ENCODE data around the gene UGT2B17. TPM values are rescaled to one million over a fixed set of nuclear protein-coding genes. Genes with fewer than 3 reads are reported as not detected.

UGT2B17 gene
- total RNA-seq, 1 experiment from 2014 or later = not detected

DNA sequence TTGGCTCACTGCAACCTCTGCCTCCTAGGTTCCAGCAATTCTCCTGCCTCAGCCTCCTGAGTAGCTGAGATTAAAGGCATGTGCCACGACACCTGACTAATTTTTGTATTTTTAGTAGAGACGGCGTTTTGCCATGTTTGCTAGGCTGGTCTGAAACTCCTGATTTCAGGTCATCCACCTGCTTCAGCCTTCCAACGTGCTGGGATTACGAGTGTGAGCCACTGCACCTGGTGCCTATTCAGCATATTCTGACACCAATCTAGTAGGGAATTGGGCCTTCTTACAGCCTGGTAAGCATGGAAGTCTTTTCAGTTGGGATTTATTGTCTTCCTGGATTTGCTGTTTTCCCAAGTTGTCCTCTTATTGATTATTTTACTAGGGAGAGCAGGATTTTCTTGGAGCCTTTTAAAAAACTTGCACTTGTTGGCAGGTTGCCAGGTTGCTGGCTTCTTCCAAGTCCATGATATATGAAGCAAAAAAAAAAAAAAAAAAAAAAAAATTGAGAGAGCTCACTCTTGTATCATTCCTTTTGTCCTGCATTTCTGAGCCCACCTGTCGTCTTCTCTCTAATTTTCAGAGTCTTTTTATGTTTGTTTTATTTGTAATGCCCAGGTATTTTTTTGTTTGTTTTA, 85.2 kb downstream of the UGT2B17 start:
- no peak for DNase-seq
- Histone ChIP-seq H3K9me3 (ENCODE audit: insufficient read depth, low read depth) (no peaks in the 10 kb centered on the region), H3K4me3 (no peak overlapping the region), H3K4me1 (replicated peaks; ENCODE audit: insufficient read depth) (no peaks in the 10 kb centered on the region), H3F3A (ENCODE audit: insufficient read depth, low read depth) (no peaks in the 10 kb centered on the region), H2AFZ (no peak overlapping the region), H3K27me3 (ENCODE audit: insufficient read depth, low read depth) (no peaks in the 10 kb centered on the region), H3K27ac (no peak overlapping the region), H3K9me2 (ENCODE audit: insufficient read depth) (no peaks in the 10 kb centered on the region), H3K4me2 (no peak overlapping the region), H4K20me1 (ENCODE audit: insufficient read depth) (no peaks in the 10 kb centered on the region), H3K36me3 (ENCODE audit: low read depth) (no peaks in the 10 kb centered on the region), H3K79me2 (ENCODE audit: low read depth) (no peaks in the 10 kb centered on the region)
- BruUV-seq (replicated peaks) = no TSS peak
- POLR2A ChIA-PET (ENCODE audit: unreplicated experiment) = no interaction called here
- TF ChIP-seq EZH2 (IDR thresholded peaks at IDR 0.05; ENCODE audit: low read depth) = no peak
- TF ChIP-seq, protein P1, sequence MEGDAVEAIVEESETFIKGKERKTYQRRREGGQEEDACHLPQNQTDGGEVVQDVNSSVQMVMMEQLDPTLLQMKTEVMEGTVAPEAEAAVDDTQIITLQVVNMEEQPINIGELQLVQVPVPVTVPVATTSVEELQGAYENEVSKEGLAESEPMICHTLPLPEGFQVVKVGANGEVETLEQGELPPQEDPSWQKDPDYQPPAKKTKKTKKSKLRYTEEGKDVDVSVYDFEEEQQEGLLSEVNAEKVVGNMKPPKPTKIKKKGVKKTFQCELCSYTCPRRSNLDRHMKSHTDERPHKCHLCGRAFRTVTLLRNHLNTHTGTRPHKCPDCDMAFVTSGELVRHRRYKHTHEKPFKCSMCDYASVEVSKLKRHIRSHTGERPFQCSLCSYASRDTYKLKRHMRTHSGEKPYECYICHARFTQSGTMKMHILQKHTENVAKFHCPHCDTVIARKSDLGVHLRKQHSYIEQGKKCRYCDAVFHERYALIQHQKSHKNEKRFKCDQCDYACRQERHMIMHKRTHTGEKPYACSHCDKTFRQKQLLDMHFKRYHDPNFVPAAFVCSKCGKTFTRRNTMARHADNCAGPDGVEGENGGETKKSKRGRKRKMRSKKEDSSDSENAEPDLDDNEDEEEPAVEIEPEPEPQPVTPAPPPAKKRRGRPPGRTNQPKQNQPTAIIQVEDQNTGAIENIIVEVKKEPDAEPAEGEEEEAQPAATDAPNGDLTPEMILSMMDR (conservative IDR thresholded peaks at IDR 0.05) = no peak
- CTCF ChIA-PET = no interaction called here
- intact Hi-C loops (cut with micrococcal nuclease; ENCODE audit: unreplicated experiment) = no loop called here

GRCh38 chr4:68489338-68489737, 86.8 kb downstream of the UGT2B17 start:
- H3K4me3 ChIP-seq = no peak overlapping the region
- H3K36me3 ChIP-seq (ENCODE audit: low read depth) = no peaks in the 10 kb centered on the region
- H3F3A ChIP-seq (ENCODE audit: insufficient read depth, low read depth) = no peaks in the 10 kb centered on the region
- H3K4me1 ChIP-seq (replicated peaks; ENCODE audit: insufficient read depth) = no peaks in the 10 kb centered on the region
- no peak for DNase-seq
- intact Hi-C loops (cut with micrococcal nuclease; ENCODE audit: unreplicated experiment) = no loop called here
- H3K9me2 ChIP-seq (ENCODE audit: insufficient read depth) = no peaks in the 10 kb centered on the region
- CTCF ChIA-PET = no interaction called here
- POLR2A ChIA-PET (ENCODE audit: unreplicated experiment) = no interaction called here
- H4K20me1 ChIP-seq (ENCODE audit: insufficient read depth) = no peaks in the 10 kb centered on the region
- H2AFZ ChIP-seq = no peak overlapping the region
- no peak overlapping the region for H3K4me2 ChIP-seq
- no TSS peak for BruUV-seq (replicated peaks)
- H3K27me3 ChIP-seq (ENCODE audit: insufficient read depth, low read depth) = no peaks in the 10 kb centered on the region
- H3K9me3 ChIP-seq (ENCODE audit: insufficient read depth, low read depth) = no peaks in the 10 kb centered on the region
- no peak overlapping the region for H3K27ac ChIP-seq
- H3K79me2 ChIP-seq (ENCODE audit: low read depth) = no peaks in the 10 kb centered on the region
- TF ChIP-seq, protein P1 (conservative IDR thresholded peaks at IDR 0.05) = no peak
- TF ChIP-seq EZH2 (IDR thresholded peaks at IDR 0.05; ENCODE audit: low read depth) = no peak

Other genes with a start within 250 kb of the UGT2B17 start
- gene YTHDC1, start 226.2 kb downstream of the UGT2B17 start, total RNA-seq (2021) = 64.1 and 83.6 TPM in 2 replicates
- not detected in 2 replicates for gene TMPRSS11E, start 128.9 kb downstream of the UGT2B17 start, total RNA-seq (2021)
- not detected in 2 replicates for gene UGT2B15, start 94.3 kb upstream of the UGT2B17 start, total RNA-seq (2021)
- gene UGT2B10, start 239.7 kb upstream of the UGT2B17 start, total RNA-seq (2021) = not detected in 2 replicates